Right cardiac atrium (tissue), 5 donors: Measurements from ENCODE around the gene SP4. TPM values are rescaled to one million over a fixed set of nuclear protein-coding genes. Genes with fewer than 3 reads are reported as not detected.
A peak's percentile ranks its signal among the peaks of the same experiment; 100 is the strongest.

Experiments
- ATAC-seq, 2 donors: fragments of 200-7000 bp; cut with Tn5 transposase; one replicate each; pipeline versions ENCODE4 v1.8.0 to v1.9.1; 2020; ENCODE audit warnings: moderate library complexity in 2 of 2, mild to moderate bottlenecking in 1 of 2
- DNase-seq, 3 donors: peaks; one replicate each; pipeline ENCODE4 v3.0.0-alpha.2; 2020
- H3K27ac ChIP-seq: one replicate; pipeline ENCODE4 v1.5.1; 2013; ENCODE audit warnings: mild to moderate bottlenecking, low read length, control low read depth, moderate library complexity
- H3K27me3 ChIP-seq: one replicate; pipeline ENCODE4 v1.6.1; 2013; ENCODE audit not compliant: control insufficient read depth, insufficient read depth
- H3K4me1 ChIP-seq: one replicate; pipeline ENCODE4 v1.6.1; 2013; ENCODE audit warnings: low read length; ENCODE audit not compliant: control insufficient read depth, insufficient read depth
- H3K4me3 ChIP-seq: one replicate; pipeline ENCODE4 v1.5.1; 2013; ENCODE audit warnings: low read length, control low read depth
- H3K9me3 ChIP-seq: one replicate; pipeline ENCODE4 v1.6.1; 2013; ENCODE audit warnings: low read length; ENCODE audit not compliant: control insufficient read depth
- WGBS: extraction: QIAGEN DNeasy Blood & Tissue Kit; methylation state at CpG from one replicate; pipeline ENCODE4 v1.1.7; 2013; 5-methylcytosine and 5-hydroxymethylcytosine counted together
- intact Hi-C, 4 donors: fragments of 100-400 bp; cut with DNase I; formaldehyde crosslinking; loops; one replicate each; pipeline versions ENCODE4 v1.11.0 to v1.14.0; 2022 to 2023
- polyA plus RNA-seq: library from polyadenylated mRNA; stranded (reverse); fragments of 200-250 nt; gene quantifications from one replicate; pipeline ENCODE4 v1.2.3, GENCODE V29; 2013
- total RNA-seq, 4 donors: library from RNA; stranded (reverse); fragmentation: NEBNext Ultra II Directional; extraction: Animal tissue kit (Norgen Biotek cat#: 25700); gene quantifications; one replicate each; pipeline ENCODE4 v1.2.1, GENCODE V29; 2021
- donor health status: healthy with polysubstance abuse.
- donor health status: DM: no; HTN: yes; CAD: no.
- donor health status: DM: no; HTN: no; CAD: no.
- donor health status: DM: no; HTN: yes; CAD: no; lungs with severe emphysema.
- donor health status: DM: yes; HTN: yes; CAD: no.

SP4 gene
- total and polyA plus RNA-seq, 5 donors = 3.1 to 10.9 (median 9.8) TPM

GRCh38 chr7:21417647-21418046 lies 10.2 kb upstream of the SP4 start:
- 69% methylated on average over 4 of the region's 4 CpGs for WGBS
- intact Hi-C loops = no loop called here

GRCh38 chr7:21422751-21423150 lies 5.1 kb upstream of the SP4 start:
- ATAC-seq = no peak
- no peaks in the 10 kb centered on the region for H3K9me3 ChIP-seq
- intact Hi-C loops = no loop called here

More at GRCh38 chr7:21417647-21418046, 10.2 kb upstream of the SP4 start:
- no peak overlapping the region for H3K27ac ChIP-seq
- no peaks in the 10 kb centered on the region for H3K27me3 ChIP-seq
- no peak overlapping the region for H3K4me3 ChIP-seq
- no peaks in the 10 kb centered on the region for H3K4me1 ChIP-seq
- H3K9me3 ChIP-seq = no peaks in the 10 kb centered on the region
- no peak for ATAC-seq
- no peak for DNase-seq

GRCh38 chr7:21425290-21425689 lies 2.6 kb upstream of the SP4 start:
- Histone ChIP-seq H3K27me3 (no peaks in the 10 kb centered on the region), H3K4me3 (no peak overlapping the region), H3K4me1 (peaks cover 11% of the 10 kb centered on the region), H3K9me3 (no peaks in the 10 kb centered on the region), H3K27ac (no peak overlapping the region)
- DNase-seq (no peak), ATAC-seq (no peak)
- intact Hi-C loops = no loop called here
- 98% methylated on average over 10 of the region's 10 CpGs for WGBS

More at GRCh38 chr7:21422751-21423150, 5.1 kb upstream of the SP4 start:
- H3K27ac ChIP-seq = no peak overlapping the region
- no peaks in the 10 kb centered on the region for H3K27me3 ChIP-seq
- H3K4me3 ChIP-seq = no peak overlapping the region
- DNase-seq = no peak
- peaks cover 4% of the 10 kb centered on the region for H3K4me1 ChIP-seq

GRCh38 chr7:21426286-21427181 lies 1.3 kb upstream of the SP4 start:
- 5% methylated on average over 35 of the region's 35 CpGs for WGBS
- no peak for DNase-seq
- Histone ChIP-seq H3K27me3 (no peaks in the 10 kb centered on the region), H3K9me3 (no peaks in the 10 kb centered on the region), H3K4me3 (peak overlapping the region; percentile 49), H3K27ac (peak overlapping the region; percentile 37), H3K4me1 (peaks cover 12% of the 10 kb centered on the region)
- no peak for ATAC-seq
- intact Hi-C loops = no loop called here

DNA sequence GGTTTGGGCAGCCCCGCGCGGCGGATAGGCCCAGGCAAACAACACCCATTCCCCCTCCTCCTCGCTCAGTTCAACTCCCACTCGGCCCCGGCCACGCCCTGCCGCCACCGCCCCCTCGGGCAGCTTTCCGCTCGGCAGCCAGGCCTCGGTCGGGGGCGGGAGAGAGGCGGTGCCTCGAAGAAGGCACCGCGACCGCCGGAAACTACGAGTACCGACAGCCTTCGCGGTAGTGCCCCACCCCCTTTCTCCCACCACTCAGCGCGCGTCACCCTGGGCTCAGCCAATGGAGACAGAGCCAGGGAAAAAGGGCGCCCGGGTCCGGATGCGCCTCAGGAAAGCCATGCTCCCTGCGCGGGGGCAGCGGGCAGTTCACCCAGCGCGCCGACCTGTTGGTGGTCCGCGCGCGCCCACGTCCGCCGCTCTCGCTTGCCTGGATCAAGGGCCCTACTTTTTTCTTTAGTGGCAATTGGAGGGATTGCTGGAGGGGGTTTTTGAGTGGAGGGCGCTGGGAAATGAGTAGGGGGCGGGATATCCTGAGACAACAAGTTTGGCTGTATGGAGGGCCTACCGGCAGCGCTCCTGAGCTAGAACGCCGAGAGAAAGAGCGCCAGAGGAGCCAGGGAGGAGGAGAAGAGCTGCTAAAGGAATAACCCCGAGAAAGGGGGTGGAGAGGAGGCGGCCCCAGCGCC lies 557 bp upstream of the SP4 start:
- Histone ChIP-seq H3K27ac (peak overlapping the region; percentile 98), H3K4me3 (peak overlapping the region; percentile 86), H3K9me3 (no peaks in the 10 kb centered on the region), H3K4me1 (peaks cover 12% of the 10 kb centered on the region), H3K27me3 (no peaks in the 10 kb centered on the region)
- intact Hi-C loops = no loop called here
- DNase-seq = peak; percentile 99 to 100 (median 100)
- under 1% methylated on average over 57 of the region's 57 CpGs for WGBS
- peak; percentile 97 for ATAC-seq

DNA sequence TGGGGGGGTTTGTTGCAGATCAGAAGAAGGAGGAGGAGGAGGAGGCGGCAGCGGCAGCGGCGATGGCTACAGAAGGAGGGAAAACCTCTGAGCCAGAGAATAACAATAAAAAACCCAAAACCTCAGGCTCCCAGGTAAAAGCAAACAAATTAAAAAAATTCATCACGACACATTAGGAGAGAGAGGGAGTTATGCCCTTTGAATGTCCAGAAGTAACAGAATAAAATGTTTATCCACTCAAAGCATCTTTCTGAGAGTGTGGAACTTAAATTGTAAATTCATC lies 717 bp downstream of the SP4 start:
- no peak for DNase-seq
- Histone ChIP-seq H3K4me1 (peaks cover 12% of the 10 kb centered on the region), H3K4me3 (peak overlapping the region; percentile 86), H3K27ac (peak overlapping the region; percentile 81), H3K27me3 (no peaks in the 10 kb centered on the region), H3K9me3 (no peaks in the 10 kb centered on the region)
- WGBS = 1% methylated on average over 5 of the region's 5 CpGs
- no peak for ATAC-seq
- intact Hi-C loops = no loop called here

GRCh38 chr7:21429021-21429420 lies 1.1 kb downstream of the SP4 start:
- H3K27ac ChIP-seq = no peak overlapping the region
- H3K9me3 ChIP-seq = no peaks in the 10 kb centered on the region
- H3K4me3 ChIP-seq = peak overlapping the region; percentile 86
- WGBS = 42% methylated on average over 3 of the region's 3 CpGs
- ATAC-seq = no peak
- no peaks in the 10 kb centered on the region for H3K27me3 ChIP-seq
- H3K4me1 ChIP-seq = peaks cover 12% of the 10 kb centered on the region
- DNase-seq = no peak
- intact Hi-C loops = no loop called here

- 64% methylated on average over 8 of the region's 8 CpGs for WGBS
- no peak for DNase-seq
- Histone ChIP-seq H3K4me3 (no peak overlapping the region), H3K27ac (no peak overlapping the region), H3K27me3 (no peaks in the 10 kb centered on the region), H3K4me1 (peaks cover 12% of the 10 kb centered on the region), H3K9me3 (no peaks in the 10 kb centered on the region)
- intact Hi-C loops = no loop called here
- no peak for ATAC-seq
These were observed 2.1 kb downstream of the SP4 start for GRCh38 chr7:21429786-21430574.

GRCh38 chr7:21430575-21430954 lies 2.7 kb downstream of the SP4 start:
- 82% methylated on average over 3 of the region's 3 CpGs for WGBS
- Histone ChIP-seq H3K4me1 (peaks cover 12% of the 10 kb centered on the region), H3K27me3 (no peaks in the 10 kb centered on the region), H3K27ac (no peak overlapping the region), H3K9me3 (no peaks in the 10 kb centered on the region), H3K4me3 (no peak overlapping the region)
- intact Hi-C loops = no loop called here
- DNase-seq (no peak), ATAC-seq (no peak)

GRCh38 chr7:21443149-21443841 lies 15.4 kb downstream of the SP4 start:
- Histone ChIP-seq H3K4me1 (peaks cover 1% of the 10 kb centered on the region), H3K27me3 (no peaks in the 10 kb centered on the region), H3K9me3 (no peaks in the 10 kb centered on the region), H3K4me3 (no peak overlapping the region), H3K27ac (no peak overlapping the region)
- intact Hi-C loops = no loop called here
- no peak for ATAC-seq
- 93% methylated on average over 7 of the region's 7 CpGs for WGBS
- DNase-seq = no peak
